HG02678 (cell line): ENCODE data around the gene RAB11FIP4.

Experiments used
- ATAC-seq: cut with Tn5 transposase; IDR thresholded peaks from one replicate; pipeline ENCODE4 v1.9.1; 2021; ENCODE audit warnings: mild to moderate bottlenecking, moderate library complexity; ENCODE audit not compliant: unreplicated experiment

RAB11FIP4 gene

DNA sequence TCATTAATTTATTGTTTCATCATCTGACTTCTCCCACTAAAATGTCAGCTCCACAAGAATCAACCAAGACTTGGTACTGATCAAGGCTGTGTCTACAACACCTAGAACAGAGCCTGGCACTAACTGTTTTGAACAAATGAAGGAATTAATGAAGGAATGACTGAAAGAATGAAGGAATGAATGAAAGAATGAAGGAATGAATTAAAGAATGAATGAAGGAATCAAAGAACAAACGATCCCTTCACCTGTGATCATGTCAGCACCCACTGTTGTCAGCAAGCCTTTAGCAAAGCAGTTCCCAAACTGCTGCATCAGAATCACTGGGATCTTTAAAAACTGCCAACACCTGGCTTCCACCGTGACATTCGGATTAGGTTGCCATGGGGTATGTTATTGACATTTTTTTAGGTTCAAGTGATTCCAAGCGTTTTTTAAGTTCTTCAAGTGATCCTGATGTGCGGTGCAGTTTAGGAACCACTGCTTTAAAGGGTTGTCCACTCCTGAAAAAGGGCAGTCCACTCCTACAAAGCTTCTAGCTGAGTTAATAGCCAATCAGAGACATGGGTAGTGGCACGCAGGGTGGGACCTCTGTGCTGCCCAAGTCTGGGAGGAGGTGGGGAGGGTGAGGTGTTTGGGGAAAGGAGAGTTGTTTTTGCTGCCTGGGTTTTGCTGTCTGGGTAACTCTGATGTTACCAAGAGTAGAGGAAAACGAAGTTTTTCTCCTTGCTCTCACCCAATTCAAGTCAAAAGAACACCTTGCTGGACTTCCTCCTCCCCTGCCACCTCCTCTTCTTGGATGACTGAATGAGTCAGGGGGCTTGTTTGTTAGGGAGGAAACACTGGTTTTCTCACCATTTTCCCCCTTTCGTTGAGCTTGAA, 89.7 kb downstream of the RAB11FIP4 start:
- ATAC-seq = no peak

DNA sequence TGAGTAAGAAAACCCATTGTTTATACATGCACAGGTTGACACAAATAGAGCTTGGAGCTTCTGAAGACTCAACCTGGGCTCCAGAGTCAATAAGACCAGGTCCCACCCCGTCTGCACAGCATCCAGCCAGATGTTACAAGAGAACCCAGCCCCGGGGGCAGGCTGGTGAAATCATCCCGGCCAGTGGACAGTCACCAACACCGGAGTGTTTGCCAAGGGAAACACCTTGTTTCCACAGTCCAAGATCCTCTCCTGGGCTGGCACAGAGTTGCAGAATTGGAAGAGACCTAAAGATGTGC, 90.3 kb downstream of the RAB11FIP4 start:
- ATAC-seq = no peak

DNA sequence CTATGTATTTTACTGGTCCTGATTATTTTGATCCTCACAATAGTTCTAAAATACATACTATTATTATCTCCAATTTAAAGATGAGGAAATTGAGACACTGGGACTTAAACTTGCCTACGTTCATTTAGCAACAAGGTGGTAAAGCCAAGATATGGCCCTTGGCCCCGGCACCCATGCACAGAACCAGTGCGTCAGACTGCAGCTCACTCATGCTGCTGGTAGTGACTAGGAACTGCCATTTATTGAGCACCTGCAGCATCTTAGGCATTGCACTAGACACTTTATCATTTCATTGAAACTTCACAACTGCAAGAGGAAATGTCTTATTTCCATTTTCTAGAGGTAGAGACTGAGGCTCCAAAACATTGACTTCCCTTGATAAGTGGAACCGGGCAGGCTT, 93.3 kb downstream of the RAB11FIP4 start:
- no peak for ATAC-seq

DNA sequence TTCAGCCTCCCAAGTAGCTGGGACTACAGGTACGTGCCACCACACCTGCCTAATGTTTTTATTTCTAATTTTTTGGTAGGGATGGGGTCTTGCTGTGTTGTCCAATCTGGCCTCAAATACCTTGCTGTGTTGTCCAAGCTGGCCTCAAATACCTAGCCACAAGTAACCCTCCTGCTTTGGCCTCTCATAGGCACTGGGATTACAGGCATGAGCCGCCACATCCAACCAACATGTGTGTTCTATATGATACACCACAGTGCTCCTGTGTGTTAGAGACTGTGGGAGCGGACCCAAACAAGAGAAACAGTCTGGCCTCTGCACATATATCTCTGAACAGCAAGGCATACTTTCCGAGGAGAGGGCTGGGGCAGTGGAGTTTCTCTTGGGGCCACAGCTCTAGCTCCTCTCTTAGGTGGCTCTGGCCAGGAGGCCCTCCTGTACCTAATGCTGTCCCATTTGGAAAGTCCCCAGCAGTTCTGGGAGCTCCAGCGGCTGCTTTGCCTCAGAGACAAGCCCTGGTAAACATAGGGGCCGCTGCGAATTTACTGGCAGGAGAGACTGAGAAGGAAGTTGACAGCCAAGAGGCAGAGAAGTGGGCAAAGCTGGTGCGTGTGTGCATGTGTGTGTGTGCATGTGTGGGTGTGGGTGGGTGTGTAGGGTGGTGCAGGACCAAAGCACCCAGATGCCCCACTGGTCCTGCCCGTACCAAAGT, 95.0 kb downstream of the RAB11FIP4 start:
- no peak for ATAC-seq

DNA sequence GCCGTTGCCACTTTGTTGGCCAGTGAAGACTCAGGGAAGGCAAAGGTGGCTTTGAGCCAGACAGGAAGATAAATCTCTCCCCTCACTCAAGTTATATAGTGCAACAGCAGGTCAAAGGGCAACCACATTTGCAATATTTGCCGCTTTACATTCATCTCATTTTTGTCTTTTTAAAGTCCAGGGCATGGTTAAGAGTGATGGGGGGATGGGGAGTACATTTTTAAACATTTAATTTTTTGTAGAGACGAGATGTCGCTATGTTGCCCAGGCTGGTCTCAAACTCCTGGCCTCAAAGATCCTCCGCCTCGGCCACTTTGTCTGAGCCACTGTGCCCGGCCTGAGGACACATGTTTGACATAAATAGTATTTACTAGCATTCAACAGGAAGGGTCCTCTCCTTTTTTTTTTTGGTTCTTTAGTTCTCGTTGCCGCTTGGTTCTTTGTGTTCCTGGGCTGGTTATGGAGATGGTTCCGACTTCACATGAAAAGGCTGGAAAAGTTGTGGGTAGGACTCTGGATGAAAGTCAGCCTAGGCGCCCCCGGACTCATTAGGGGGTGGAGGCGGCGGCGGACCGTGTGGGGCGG, 95.7 kb downstream of the RAB11FIP4 start:
- no peak for ATAC-seq

DNA sequence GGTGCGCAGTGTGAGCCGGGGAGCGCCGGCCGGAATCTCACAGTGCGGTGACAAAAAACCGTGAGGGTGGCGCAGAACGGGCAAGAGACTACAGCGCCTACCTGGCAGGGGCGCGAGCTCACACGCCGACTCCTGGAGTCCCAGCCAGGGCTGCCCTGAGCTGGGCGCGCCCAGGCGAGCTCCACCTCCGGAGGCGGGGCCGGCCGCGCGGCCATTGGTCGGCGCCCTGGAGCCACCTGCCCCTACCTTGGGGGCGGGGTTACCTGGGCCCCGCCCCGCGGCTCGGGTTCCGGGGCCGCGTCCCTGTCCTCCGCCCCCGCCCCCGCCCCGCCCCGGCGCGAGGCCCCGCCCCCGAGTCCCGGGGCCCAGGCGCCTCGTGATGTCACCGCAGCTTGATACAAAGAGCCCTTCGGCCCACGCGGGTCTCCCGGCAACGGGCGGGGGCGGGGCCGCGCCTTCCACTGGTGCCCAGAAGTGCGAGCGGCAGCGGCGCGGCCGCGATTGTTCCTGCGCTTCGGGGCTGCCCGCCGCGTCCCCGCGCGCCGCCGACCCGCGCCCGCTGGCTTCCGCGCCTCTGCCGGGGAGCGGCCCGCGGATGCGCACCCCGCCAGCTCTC, 96.3 kb downstream of the RAB11FIP4 start:
- ATAC-seq = peak; percentile 72

DNA sequence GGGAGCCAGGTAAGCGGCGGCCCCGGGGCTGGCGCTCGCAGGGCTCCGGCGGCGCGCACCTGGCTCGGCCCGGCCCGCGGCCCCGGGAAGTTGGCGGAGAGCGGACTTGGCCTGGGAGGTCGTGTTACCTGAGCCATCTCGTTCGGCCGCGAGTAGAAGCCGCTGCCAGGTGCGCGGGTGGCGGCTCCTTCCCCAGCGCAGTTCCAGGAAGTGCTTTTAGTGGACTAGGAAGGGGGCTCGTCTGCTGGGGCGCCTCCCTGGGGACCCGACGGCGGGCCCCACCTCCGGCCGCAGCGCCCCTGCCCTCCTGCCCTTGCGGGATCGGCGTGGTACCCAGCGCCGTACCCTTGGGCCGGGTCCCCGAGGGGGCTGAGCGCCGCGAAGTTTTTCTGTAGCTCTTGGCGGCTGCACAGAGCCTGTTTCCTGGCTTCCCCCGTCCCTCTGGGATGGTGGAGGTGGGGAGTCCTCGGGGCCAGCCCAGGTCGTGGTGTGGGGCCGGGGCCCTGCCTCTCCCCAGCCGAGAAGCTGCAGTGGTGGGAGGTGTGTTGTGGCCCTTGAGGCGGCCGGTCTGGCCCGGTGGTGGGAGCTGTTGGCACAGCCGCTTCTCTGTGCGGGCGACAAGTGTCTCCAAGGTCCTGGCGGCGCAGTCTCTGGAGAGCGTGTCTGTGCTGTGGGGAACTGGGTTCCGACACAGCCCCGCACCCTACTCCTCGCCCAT, 96.9 kb downstream of the RAB11FIP4 start:
- peak; percentile 16 for ATAC-seq

DNA sequence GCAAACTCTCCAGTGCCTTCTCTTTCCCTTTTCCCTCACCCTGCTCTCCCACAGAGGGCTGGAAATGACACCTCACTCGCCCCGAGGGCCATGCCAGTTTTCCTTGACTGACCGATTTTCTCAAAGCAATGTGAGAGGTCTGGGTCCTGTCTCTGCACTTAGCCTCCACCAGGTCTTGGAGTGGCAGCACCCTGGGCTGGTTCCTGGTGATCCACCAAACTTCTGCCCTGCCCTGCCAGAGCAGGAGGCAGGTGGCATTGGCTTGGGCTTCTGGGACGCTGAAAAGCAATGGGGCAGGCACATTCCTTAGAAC, 97.5 kb downstream of the RAB11FIP4 start:
- no peak for ATAC-seq

DNA sequence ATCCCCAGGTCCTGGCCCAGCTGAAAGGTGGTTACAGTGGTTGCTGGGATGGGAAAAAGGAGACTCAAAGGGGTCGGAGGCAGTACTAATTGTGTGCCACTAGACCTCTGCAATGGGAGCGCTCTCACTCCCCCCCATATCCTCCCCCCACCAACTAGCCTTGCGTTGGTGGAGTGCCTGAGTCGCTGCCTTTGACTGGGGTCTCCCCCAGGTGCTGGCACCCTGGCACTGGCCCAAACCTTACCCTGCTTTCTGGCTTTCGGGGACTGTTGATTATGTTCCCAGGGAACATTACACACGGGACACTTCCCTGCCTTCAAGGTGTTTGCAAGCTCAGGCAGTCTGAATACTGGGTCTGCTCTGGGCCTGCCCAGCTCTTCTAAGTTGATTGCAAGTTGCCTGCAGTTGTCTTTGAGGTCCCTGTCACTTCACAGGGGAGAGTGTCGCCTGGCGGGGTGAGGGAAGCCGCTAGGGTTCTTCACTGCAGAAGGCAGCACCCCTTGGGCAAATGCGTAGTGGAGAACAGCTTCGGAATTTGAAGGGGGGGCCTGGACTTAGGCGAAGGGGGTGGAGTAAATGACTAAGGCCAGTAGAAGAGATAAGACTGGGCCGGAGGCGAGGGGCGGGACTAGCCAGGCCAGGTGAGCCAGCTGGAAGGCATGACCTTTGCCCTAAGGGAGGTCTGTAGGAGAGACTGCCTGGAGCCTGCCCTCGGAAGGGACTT, 98.0 kb downstream of the RAB11FIP4 start:
- ATAC-seq = no peak

DNA sequence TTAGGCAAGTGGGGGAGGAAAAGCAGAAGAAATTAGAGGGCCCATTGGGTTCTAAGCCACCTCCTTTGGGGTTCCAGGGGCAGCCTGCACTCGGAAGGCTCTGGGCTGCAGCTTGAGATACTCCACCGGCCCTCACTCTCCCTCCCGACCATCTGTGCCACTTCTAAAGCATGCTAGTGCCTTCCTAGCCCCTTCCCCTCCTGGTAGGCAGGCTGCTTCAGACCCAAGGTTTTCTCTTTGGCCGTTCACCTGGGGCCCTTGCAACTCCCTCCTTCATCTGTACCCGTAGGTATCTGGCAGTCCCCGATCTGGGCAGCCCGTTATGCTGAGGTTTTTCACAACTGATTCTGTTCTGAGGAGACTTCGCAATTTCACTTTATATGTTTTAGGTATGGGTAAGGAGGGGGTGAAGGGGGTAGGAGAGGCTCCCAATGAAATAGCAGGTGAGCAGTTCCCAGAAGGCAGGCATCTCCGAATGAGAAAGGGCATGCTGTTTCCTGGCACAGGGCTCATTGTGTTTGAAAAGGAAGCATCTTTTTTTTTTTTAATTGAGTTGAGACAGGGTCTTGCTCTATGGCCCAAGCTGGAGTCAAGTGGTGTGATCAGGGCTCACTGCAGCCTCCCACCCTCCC, 98.7 kb downstream of the RAB11FIP4 start:
- no peak for ATAC-seq

DNA sequence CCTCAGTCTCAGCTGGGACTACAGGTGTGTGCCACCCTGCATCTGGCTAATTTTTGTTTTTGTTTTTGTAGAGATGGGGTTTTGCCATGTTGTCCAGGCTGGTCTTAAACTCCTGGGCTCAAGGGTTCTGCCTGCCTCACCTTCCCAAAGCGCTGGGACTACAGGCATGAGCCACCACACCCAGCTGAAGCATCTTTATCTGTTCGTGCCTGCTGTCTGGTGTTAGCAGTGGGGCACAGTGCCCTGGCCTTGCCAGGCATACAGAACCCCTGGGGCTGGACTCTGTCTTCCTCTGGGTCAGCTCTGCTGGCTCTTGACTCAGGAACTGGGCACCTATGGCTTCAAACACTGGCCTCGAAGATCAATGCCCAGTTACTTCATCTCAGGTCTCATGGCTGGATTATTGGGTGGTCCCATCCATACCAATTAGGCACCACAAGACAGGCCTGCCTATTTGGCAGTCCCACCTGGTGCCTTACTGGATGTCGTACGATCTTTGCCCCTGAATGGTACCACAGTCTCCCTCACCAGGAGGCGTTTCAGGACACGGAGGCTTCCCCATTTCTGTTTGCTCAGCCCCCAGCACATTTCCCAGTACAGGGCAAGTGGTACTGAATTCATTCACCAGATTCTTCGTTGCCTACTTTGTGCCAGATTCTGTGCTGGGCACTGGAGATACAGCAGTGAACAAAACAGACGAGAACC, 99.3 kb downstream of the RAB11FIP4 start:
- no peak for ATAC-seq

DNA sequence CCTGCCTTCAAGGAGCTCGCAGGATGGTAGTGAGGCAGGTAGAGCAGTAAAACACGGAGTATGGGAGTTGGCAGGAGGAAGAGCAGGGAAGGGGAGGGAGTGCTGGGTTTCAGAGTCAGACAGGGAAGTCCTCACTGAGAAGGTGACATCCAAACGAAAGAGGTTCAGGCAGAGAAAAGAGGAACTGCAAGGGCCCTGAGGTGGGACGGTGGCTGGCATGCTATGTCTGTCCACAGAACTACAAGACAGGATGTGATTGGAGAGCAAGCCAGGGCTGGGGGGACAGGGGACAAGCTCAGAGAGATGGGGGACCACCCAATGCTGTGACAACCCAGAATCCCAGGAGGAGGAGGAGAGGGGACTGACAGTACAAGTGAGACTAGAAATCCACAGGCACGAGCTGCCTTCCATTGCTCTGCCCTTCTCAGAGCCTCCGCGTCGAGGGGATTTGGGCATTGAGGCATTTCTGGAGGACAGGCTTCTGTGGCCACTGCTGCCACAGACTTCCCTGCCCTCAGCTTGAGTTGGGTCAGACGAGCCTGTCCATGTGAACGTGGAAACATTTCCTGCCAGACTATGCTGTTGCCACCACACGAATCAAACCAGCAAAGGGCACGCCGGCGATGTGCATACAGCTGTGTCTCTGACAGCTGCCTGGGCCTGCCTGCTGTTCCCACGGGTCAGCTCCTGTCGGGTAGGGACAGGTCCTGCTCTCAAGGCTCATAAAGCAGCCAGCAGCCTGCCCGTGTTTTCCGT, 100.1 kb downstream of the RAB11FIP4 start:
- ATAC-seq = no peak

DNA sequence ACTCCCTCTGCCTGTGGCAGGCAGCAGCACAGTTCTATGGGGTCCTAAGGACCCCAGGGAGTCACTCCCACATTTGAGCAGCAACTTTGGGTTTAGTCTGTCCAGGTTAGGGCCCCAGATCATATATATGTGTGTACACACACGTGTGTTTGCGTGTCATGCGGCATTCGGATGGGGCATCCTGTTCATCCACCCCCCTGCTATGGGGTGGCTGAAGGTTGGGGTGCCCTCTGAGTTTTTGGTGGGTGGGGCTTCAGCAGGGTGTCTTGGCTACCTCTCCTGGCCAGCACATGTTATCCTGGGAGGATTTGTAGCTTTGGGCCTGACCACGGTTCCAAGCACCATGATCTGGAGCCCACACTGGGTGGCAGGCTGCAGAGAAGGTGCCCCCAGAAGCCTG, 100.7 kb downstream of the RAB11FIP4 start:
- no peak for ATAC-seq

DNA sequence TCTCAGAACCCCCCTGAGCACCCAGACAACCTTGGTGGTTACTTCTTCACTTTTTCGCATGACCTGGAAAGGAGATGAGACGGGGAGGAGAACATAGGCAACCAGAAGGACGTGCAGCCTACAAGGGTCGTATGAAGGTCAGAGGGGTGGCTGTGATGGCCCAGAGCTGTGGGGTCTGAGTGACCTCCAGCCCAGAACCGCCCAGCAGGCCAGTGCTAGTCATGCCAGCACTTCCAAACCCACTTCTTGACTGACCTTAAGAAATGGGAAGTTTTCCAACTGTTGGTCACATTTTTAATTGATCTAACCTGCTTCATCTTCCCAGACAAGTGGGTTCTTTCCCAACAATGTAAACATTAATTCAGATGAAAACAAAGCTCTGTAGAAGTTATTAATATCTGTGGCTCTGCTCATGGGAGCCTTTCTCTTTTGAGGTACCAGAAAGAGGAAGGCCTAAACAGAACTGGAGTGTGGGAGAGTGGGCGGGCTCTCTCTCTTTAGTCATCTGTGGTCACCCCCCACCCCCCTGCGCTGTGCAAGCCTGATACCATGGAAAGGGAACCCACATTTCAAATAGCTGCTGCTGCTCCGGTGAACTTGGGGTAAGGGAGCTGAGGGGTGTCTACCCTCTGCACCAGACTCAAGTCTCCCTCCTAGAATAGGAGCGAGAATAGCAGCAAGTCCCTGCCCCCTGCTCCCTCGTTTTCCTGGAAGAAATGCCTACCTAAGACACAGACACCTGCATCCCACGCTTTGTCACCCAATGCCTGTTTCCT, 101.6 kb downstream of the RAB11FIP4 start:
- ATAC-seq = no peak

DNA sequence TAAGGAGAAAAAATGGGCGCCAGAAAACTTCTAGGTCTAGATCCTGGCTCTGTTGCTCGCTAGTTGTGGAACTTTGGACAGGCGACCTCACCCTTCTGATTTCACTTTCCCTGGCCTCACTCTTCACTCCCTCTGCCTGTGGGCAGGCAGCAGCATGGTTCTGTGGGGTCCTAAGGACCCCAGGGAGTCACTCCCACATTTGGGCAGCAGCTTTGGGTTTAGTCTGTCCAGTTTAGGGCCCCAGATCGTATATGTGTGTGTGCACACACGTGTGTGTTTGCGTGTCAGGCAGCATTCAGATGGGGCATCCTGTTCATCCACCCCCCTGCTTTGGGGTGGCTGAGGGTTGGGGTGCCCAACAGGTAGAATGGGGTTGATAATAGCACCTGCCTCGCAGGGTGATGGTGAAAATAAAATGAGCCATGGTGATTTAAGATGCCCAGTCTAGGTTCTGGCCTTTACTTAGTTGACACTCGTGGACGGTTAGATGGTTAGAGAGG, 102.2 kb downstream of the RAB11FIP4 start:
- no peak for ATAC-seq

DNA sequence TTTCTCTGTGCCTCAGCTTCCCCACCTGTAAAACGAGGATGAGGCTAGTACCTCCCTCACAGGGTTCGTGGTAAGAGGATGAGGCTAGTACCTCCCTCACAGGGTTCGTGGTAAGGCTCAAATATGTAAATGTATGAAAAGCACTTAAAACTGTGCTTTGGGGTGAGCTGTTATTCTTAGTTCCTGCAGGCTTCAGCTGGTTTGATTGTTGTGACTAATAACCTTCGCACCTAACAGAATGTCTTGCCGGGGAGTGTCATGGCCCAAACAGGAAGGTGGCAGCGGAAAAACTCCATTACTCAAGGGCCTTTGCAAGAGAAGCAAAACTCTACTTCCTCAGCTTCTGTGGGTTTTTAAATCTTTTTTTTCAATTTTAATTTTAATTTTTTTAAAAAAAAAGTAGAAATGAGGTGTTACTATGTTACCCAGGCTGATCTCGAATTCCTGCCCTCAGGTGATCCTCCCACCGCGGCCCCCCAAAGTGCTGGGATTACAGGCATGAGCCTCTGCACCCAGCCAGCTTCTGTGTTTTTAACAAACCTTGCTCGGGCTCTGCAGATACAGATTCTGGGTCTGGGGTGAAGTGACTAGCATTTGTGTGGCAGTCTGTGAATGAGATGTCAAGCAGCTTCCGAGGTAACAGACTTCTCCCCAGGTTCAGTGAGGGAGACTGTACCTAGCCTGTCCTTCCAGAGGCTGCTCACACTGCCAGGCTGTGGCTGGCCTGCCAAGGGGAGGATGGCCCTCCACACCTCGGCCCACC, 103.0 kb downstream of the RAB11FIP4 start:
- ATAC-seq = peak; percentile 34
